Measurements from ENCODE around the gene SUGCT. TPM values are rescaled to one million over a fixed set of nuclear protein-coding genes. Genes with fewer than 3 reads are reported as not detected.
A peak's percentile ranks its signal among the peaks of the same experiment; 100 is the strongest.

Gene SUGCT
- polyA plus RNA-seq, 1 experiment = 12.5 TPM

DNA sequence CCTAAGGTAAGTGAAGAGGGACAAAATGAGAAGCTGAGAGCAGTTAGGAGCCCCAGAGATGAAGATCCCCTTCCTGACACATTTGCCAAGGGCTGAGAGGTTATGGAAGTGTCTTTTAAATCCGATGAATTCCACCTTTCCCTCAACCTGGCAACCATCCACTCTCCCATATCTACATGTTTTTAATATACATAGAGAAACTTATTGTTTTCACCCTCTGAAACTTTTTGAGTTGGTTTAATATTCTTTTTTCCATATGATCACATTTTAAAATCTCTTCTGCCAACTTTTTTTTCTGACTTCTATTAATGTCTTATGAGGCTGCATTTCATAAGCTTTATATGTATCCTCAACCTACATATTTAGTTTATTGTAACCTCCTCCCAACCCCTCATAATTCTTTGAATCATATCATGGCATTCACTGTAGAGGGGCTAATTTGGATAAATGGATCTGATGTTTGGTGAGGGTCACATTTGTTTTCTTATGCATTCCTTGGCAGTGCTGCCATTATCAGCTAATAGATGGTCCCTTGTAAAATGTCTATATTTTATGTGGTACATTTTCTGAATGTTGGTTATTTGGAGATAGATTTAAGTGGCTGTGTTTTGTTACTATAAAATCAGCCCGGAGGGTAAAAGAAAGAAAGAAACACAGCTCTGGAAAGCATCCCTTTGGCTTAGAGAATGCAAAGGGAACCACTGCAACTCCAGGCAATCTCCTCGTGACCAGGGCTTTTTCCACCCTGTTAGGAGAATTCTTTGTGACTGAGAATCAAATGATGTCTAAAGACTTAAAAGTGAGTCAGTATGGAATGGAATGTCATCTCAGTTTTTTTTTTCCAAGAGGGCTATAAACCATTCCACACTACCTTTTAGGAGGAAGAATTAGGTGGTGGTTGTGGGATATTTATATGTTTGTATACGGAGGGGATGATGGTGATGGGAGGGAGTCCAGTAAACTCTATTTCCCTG lies 334.4 kb downstream of the SUGCT start:
- peak; percentile 65 for DNase-seq (ENCODE audit: low read depth, low spot score)
- Histone ChIP-seq H3K4me3 (ENCODE audit: low read depth, low read length) (no peak overlapping the region), H3K9me3 (ENCODE audit: control insufficient read depth, insufficient read depth, low read length) (no peaks in the 10 kb centered on the region), H3K27ac (ENCODE audit: low read depth, low read length) (peak overlapping the region; percentile 58), H3K27me3 (ENCODE audit: control insufficient read depth, insufficient read depth, low read length) (no peaks in the 10 kb centered on the region)
- ChIA-PET CTCF (interaction anchor here (0.5 to 1.4 kb wide), 3 partner anchors 14 to 1227 kb away, joined by 3 to 5 read pairs (median 4); no protein-coding TSS in a partner anchor), POLR2A (interaction anchor here (0.7 kb wide), 1 partner anchor 103 kb away, joined by 3 read pairs; no protein-coding TSS in a partner anchor)
- TF ChIP-seq, protein P1, sequence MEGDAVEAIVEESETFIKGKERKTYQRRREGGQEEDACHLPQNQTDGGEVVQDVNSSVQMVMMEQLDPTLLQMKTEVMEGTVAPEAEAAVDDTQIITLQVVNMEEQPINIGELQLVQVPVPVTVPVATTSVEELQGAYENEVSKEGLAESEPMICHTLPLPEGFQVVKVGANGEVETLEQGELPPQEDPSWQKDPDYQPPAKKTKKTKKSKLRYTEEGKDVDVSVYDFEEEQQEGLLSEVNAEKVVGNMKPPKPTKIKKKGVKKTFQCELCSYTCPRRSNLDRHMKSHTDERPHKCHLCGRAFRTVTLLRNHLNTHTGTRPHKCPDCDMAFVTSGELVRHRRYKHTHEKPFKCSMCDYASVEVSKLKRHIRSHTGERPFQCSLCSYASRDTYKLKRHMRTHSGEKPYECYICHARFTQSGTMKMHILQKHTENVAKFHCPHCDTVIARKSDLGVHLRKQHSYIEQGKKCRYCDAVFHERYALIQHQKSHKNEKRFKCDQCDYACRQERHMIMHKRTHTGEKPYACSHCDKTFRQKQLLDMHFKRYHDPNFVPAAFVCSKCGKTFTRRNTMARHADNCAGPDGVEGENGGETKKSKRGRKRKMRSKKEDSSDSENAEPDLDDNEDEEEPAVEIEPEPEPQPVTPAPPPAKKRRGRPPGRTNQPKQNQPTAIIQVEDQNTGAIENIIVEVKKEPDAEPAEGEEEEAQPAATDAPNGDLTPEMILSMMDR (IDR thresholded peaks at IDR 0.05; ENCODE audit: low read depth, low read length) = no peak

DNA sequence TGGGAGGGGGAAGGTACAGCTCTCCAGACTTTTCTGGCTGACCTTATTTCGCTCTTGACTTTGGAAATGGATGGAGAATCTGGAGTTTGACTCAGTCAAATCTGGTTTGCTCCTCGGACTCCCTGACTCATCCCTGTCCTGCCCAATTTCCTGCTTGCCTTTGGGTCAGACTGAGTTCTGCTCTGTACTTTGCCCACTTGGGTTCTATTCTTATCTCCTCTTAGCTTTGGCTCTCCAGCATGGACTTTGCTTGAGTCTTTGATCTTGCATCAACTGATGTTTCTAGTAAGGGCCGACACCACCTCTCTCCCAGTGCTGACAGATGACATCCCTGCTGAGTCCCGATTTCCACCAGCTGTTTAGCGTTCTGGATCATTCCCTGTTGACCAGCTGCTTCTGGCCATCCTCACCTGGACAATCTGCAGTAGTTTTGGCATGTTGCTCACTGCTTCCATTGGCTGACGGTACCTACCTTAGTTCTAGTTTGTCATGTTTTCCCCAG lies 335.3 kb downstream of the SUGCT start:
- H3K27ac ChIP-seq (ENCODE audit: low read depth, low read length) = peak overlapping the region; percentile 69
- ChIA-PET POLR2A (no interaction called here), CTCF (interaction anchor here (1.1 kb wide), 1 partner anchor 292 kb away, joined by 4 read pairs; no protein-coding TSS in a partner anchor)
- no peaks in the 10 kb centered on the region for H3K9me3 ChIP-seq (ENCODE audit: control insufficient read depth, insufficient read depth, low read length)
- H3K4me3 ChIP-seq (ENCODE audit: low read depth, low read length) = peak overlapping the region; percentile 14; the same call in 1 of the 2 replicates
- no peak for DNase-seq (ENCODE audit: low read depth, low spot score)
- no peaks in the 10 kb centered on the region for H3K27me3 ChIP-seq (ENCODE audit: control insufficient read depth, insufficient read depth, low read length)
- TF ChIP-seq, protein P1 (IDR thresholded peaks at IDR 0.05; ENCODE audit: low read depth, low read length) = no peak

GRCh38 chr7:40470817-40471216 lies 336.0 kb downstream of the SUGCT start:
- no peaks in the 10 kb centered on the region for H3K27me3 ChIP-seq (ENCODE audit: control insufficient read depth, insufficient read depth, low read length)
- no peak overlapping the region for H3K4me3 ChIP-seq (ENCODE audit: low read depth, low read length)
- H3K27ac ChIP-seq (ENCODE audit: low read depth, low read length) = no peak overlapping the region
- no peaks in the 10 kb centered on the region for H3K9me3 ChIP-seq (ENCODE audit: control insufficient read depth, insufficient read depth, low read length)
- TF ChIP-seq, protein P1 (IDR thresholded peaks at IDR 0.05; ENCODE audit: low read depth, low read length) = no peak
- CTCF ChIA-PET = no interaction called here
- POLR2A ChIA-PET = no interaction called here
- no peak for DNase-seq (ENCODE audit: low read depth, low spot score)

DNA sequence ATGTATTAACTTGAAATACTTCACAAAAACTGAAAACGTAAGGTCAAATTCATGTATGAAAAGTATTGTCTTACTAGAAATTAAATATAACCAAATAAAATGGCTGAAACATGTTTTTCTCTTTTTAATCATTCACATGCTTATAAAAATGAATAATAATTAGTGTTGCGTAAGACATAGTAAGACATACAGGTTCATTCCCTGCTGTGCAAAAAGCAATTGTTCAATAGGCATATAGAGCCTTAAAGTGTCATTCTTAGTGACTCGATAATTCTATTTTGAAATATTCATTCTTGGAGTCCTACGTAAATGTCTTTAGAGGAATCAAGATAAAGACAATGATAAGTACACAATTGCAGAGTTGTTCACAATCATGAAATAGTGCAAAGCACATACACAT lies 337.1 kb downstream of the SUGCT start:
- no peak for DNase-seq (ENCODE audit: low read depth, low spot score)
- H3K9me3 ChIP-seq (ENCODE audit: control insufficient read depth, insufficient read depth, low read length) = no peaks in the 10 kb centered on the region
- no peak overlapping the region for H3K4me3 ChIP-seq (ENCODE audit: low read depth, low read length)
- no peak overlapping the region for H3K27ac ChIP-seq (ENCODE audit: low read depth, low read length)
- CTCF ChIA-PET = interaction anchor here (1.6 kb wide), 1 partner anchor 11 kb away, joined by 8 read pairs; no protein-coding TSS in a partner anchor
- TF ChIP-seq, protein P1 (IDR thresholded peaks at IDR 0.05; ENCODE audit: low read depth, low read length) = no peak
- POLR2A ChIA-PET = no interaction called here
- no peaks in the 10 kb centered on the region for H3K27me3 ChIP-seq (ENCODE audit: control insufficient read depth, insufficient read depth, low read length)

Data from AG04450 (cell line).